SU-DHL-6 (cell line): ENCODE data around the gene EEF1A2.

ENCODE experiments used
- CTCF ChIP-seq: fragments of 200-600 bp; sonication (generic); IDR thresholded peaks from one replicate; pipeline ENCODE4 v1.5.1; 2017; ENCODE audit warnings: antibody characterized with exemption, mild to moderate bottlenecking, low read length, moderate library complexity; ENCODE audit not compliant: insufficient read depth, poor library complexity, severe bottlenecking
- EZH2phosphoT487 ChIP-seq: fragments of 200-600 bp; sonication (generic), shearing (Covaris generic); conservative IDR thresholded peaks from 2 replicates; pipeline ENCODE4 v1.6.1; 2018; ENCODE audit warnings: mild to moderate bottlenecking, antibody characterized with exemption, low read length, moderate library complexity, mixed read lengths

GRCh38 chr20:63525185-63525584 lies 26.3 kb upstream of the EEF1A2 start:
- no peak for TF ChIP-seq CTCF
- no peak for TF ChIP-seq EZH2phosphoT487
